H1 (cell line): Measurements from ENCODE around the gene SPP1. TPM values are rescaled to one million over a fixed set of nuclear protein-coding genes. Genes with fewer than 3 reads are reported as not detected.

Experiments used
- ASH2L ChIP-seq: fragments of 200-600, 300-600 bp; sonication (generic); IDR thresholded peaks from one replicate; pipeline ENCODE4 v1.7.1; 2017; ENCODE audit warnings: low read length
- CHD7 ChIP-seq: fragments of 300-600 bp; sonication (generic); IDR thresholded peaks from 2 replicates; pipeline ENCODE4 v1.7.1; 2012; ENCODE audit warnings: low read length, moderate library complexity, mild to moderate bottlenecking, inconsistent platforms; ENCODE audit not compliant: insufficient replicate concordance
- EZH2 ChIP-seq: fragments of 200-600 bp; sonication (generic); IDR thresholded peaks from 2 replicates; pipeline ENCODE4 v1.7.1; 2012; ENCODE audit warnings: low read depth, mild to moderate bottlenecking, moderate library complexity, low read length, inconsistent platforms; ENCODE audit not compliant: severe bottlenecking
- GTF2F1 ChIP-seq: IDR thresholded peaks from 2 replicates; pipeline ENCODE4 v1.6.1; 2012; ENCODE audit warnings: low read depth, low read length, improper control_type of control experiment, borderline replicate concordance
- JUN ChIP-seq: IDR thresholded peaks from 2 replicates; pipeline ENCODE4 v1.6.1; 2011; ENCODE audit warnings: low read depth, mild to moderate bottlenecking, improper control_type of control experiment, low read length
- POLR2A ChIP-seq, 2 experiments: IDR thresholded peaks; 1 replicate in 1 of 2; 2 replicates in 1 of 2; pipeline ENCODE4 v1.6.1; 2011; ENCODE audit warnings: low read depth in 2 of 2, low read length in 2 of 2, mild to moderate bottlenecking in 2 of 2; ENCODE audit errors: control extremely low read depth in 1 of 2
- RFX5 ChIP-seq: IDR thresholded peaks from 2 replicates; pipeline ENCODE4 v1.6.1; 2011; ENCODE audit warnings: low read depth, low read length, improper control_type of control experiment, borderline replicate concordance
- SAP30 ChIP-seq: fragments of 300-600 bp; sonication (generic); IDR thresholded peaks from 2 replicates; pipeline ENCODE4 v1.7.1; 2012; ENCODE audit warnings: low read length, moderate library complexity, mild to moderate bottlenecking, inconsistent platforms; ENCODE audit not compliant: insufficient read depth, insufficient replicate concordance
- SIRT6 ChIP-seq: IDR thresholded peaks from one replicate; pipeline ENCODE4 v1.7.1; 2012; ENCODE audit warnings: low read length, inconsistent platforms
- SRF ChIP-seq: IDR thresholded peaks from 2 replicates; pipeline ENCODE4 v1.6.1; 2011; ENCODE audit warnings: mild to moderate bottlenecking, low read depth, low read length, moderate library complexity
- TAF1 ChIP-seq: IDR thresholded peaks from 2 replicates; pipeline ENCODE4 v1.6.1; 2011; ENCODE audit warnings: mild to moderate bottlenecking, low read depth, low read length
- TCF12 ChIP-seq: IDR thresholded peaks from 2 replicates; pipeline ENCODE4 v1.6.1; 2011; ENCODE audit warnings: low read depth, mild to moderate bottlenecking, low read length
- polyA plus RNA-seq, 7 experiments: library from polyadenylated mRNA; depleted of rRNA in 3 of 7; stranded (reverse) in 5 of 7; unstranded in 2 of 7; fragments of >200 nt in 5 of 7; fragments of 200-250 nt in 2 of 7; gene quantifications; 1 replicate in 5 of 7; 2 replicates in 1 of 7; 4 replicates in 1 of 7; pipeline versions ENCODE4 v1.2.1 to v1.2.3, GENCODE V29; 2011 to 2013; ENCODE audit warnings: missing spikeins in 2 of 7, mixed read lengths in 2 of 7
- total RNA-seq: library from RNA; stranded (reverse); fragmentation: NEBNext Ultra II Directional; extraction: Animal tissue kit (Norgen Biotek cat#: 25700); gene quantifications from 2 replicates; pipeline ENCODE4 v1.2.1, GENCODE V29; 2021

The SPP1 gene
- total and polyA plus RNA-seq, 2 of the 8 experiments (the other 6 are each of a cell fraction or from before 2014, with no cell fraction given), result 13.7 to 26.5 TPM

- TF ChIP-seq CHD7 (no peak), SRF (no peak), TCF12 (no peak), RFX5 (no peak), ASH2L (no peak), EZH2 (no peak), TAF1 (no peak), SIRT6 (no peak), SAP30 (no peak), GTF2F1 (no peak), POLR2A (IDR thresholded peaks at IDR 0.05; ENCODE audit: control extremely low read depth in 1 of 2, low read depth in 2 of 2, low read length in 2 of 2) (no peak), JUN (no peak)
Measured at GRCh38 chr4:87981486-87981885, 6.0 kb downstream of the SPP1 start (continued).
